HepG2 (cell line): ENCODE data around the gene UTS2R. TPM values are rescaled to one million over a fixed set of nuclear protein-coding genes. Genes with fewer than 3 reads are reported as not detected.

ENCODE experiments used
- CCDC6 ChIP-seq: sonication (generic); formaldehyde crosslinking; IDR thresholded peaks from 2 replicates; pipeline ENCODE4 v1.8.1; 2022; ENCODE audit warnings: mild to moderate bottlenecking, missing genetic modification reagents, moderate library complexity
- DR1 ChIP-seq: sonication (generic); formaldehyde crosslinking; IDR thresholded peaks from 2 replicates; pipeline ENCODE4 v1.8.0; 2021; ENCODE audit warnings: mild to moderate bottlenecking, missing genetic modification reagents, inconsistent platforms
- FOXJ3 ChIP-seq: sonication (generic); formaldehyde crosslinking; IDR thresholded peaks from 2 replicates; pipeline ENCODE4 v1.4.0; 2020; ENCODE audit warnings: missing genetic modification reagents, mild to moderate bottlenecking, borderline replicate concordance
- GATAD2A ChIP-seq: IDR thresholded peaks from 2 replicates; pipeline ENCODE4 v1.6.1; 2016
- HOXA5 ChIP-seq: sonication (generic); formaldehyde crosslinking; IDR thresholded peaks from 2 replicates; pipeline ENCODE4 v1.4.0; 2020; ENCODE audit warnings: missing genetic modification reagents
- SIX1 ChIP-seq: sonication (generic); formaldehyde crosslinking; IDR thresholded peaks from 2 replicates; pipeline ENCODE4 v1.4.0; 2020; ENCODE audit warnings: missing genetic modification reagents, borderline replicate concordance
- SMAD3 ChIP-seq: sonication (generic); formaldehyde crosslinking; IDR thresholded peaks from 2 replicates; pipeline ENCODE4 v1.4.0; 2020; ENCODE audit warnings: missing genetic modification reagents
- SRSF1 ChIP-seq: fragments of 200-400 bp; formaldehyde crosslinking; optimal IDR thresholded peaks from 2 replicates; pipeline ENCODE3; 2017; ENCODE audit warnings: mild to moderate bottlenecking, low read depth, low read length, moderate library complexity
- TAF1 ChIP-seq: sonication (generic); formaldehyde crosslinking; IDR thresholded peaks from 2 replicates; pipeline ENCODE4 v1.4.0; 2020; ENCODE audit warnings: missing genetic modification reagents
- THAP7 ChIP-seq: sonication (generic); formaldehyde crosslinking; IDR thresholded peaks from 2 replicates; pipeline ENCODE4 v1.8.1; 2023; ENCODE audit warnings: mild to moderate bottlenecking, missing genetic modification reagents
- THAP9 ChIP-seq: sonication (generic); formaldehyde crosslinking; IDR thresholded peaks from 2 replicates; pipeline ENCODE4; 2020; ENCODE audit warnings: missing genetic modification reagents, mild to moderate bottlenecking, borderline replicate concordance
- ZBTB7A ChIP-seq: sonication (generic); formaldehyde crosslinking; IDR thresholded peaks from 2 replicates; pipeline ENCODE4 v1.8.0; 2022; ENCODE audit warnings: mild to moderate bottlenecking, missing genetic modification reagents
- ZBTB7B ChIP-seq: sonication (generic); formaldehyde crosslinking; IDR thresholded peaks from 2 replicates; pipeline ENCODE4 v1.4.0; 2020; ENCODE audit warnings: missing genetic modification reagents
- ZFP1 ChIP-seq: IDR thresholded peaks from 2 replicates; pipeline ENCODE4 v1.6.1; 2016
- ZFP37 ChIP-seq: sonication (generic); formaldehyde crosslinking; IDR thresholded peaks from 2 replicates; pipeline ENCODE4 v1.4.0; 2020; ENCODE audit warnings: missing genetic modification reagents, borderline replicate concordance
- ZFX ChIP-seq: sonication (generic); formaldehyde crosslinking; IDR thresholded peaks from 2 replicates; pipeline ENCODE4 v1.4.0; 2020; ENCODE audit warnings: mild to moderate bottlenecking, low read depth, missing genetic modification reagents, moderate library complexity
- ZMAT3 ChIP-seq: sonication (generic); formaldehyde crosslinking; conservative IDR thresholded peaks from 2 replicates; pipeline ENCODE4 v1.7.0; 2021; ENCODE audit warnings: missing genetic modification reagents
- ZSCAN20 ChIP-seq: sonication (generic); formaldehyde crosslinking; IDR thresholded peaks from 2 replicates; pipeline ENCODE4 v1.4.0; 2020; ENCODE audit warnings: missing genetic modification reagents, mild to moderate bottlenecking, borderline replicate concordance
- polyA plus RNA-seq, 8 experiments: library from polyadenylated mRNA; depleted of rRNA in 3 of 8; stranded (reverse) in 7 of 8; unstranded in 1 of 8; fragments of >200 nt; fragmentation: Illumina TruSeq in 4 of 8; extraction: Trizol in 4 of 8; gene quantifications; 2 replicates each; pipeline versions ENCODE4 v1.2.1 to v1.2.3, GENCODE V29; 2011 to 2016; ENCODE audit warnings: low read depth in 4 of 8, missing spikeins in 1 of 8, mixed read lengths in 1 of 8; ENCODE audit not compliant: insufficient read depth in 1 of 8
- total RNA-seq, 5 experiments: library from RNA; depleted of rRNA; stranded (reverse); fragments of >200 nt; fragmentation: Illumina TruSeq; extraction: Trizol; gene quantifications; 2 replicates each; pipeline ENCODE4 v1.2.3, GENCODE V29; 2016; ENCODE audit warnings: low read depth in 1 of 5
- TF ChIP-seq, protein P1 (sequence below): sonication (generic); formaldehyde crosslinking; IDR thresholded peaks from 2 replicates; pipeline ENCODE4 v1.9.0; 2022; ENCODE audit warnings: missing genetic modification reagents, mild to moderate bottlenecking, borderline replicate concordance

UTS2R gene
- total and polyA plus RNA-seq, 2 of the 13 experiments (the other 11 are each of a cell fraction or from before 2014, with no cell fraction given): 0.13 to 0.15 TPM

- TF ChIP-seq, protein P1, sequence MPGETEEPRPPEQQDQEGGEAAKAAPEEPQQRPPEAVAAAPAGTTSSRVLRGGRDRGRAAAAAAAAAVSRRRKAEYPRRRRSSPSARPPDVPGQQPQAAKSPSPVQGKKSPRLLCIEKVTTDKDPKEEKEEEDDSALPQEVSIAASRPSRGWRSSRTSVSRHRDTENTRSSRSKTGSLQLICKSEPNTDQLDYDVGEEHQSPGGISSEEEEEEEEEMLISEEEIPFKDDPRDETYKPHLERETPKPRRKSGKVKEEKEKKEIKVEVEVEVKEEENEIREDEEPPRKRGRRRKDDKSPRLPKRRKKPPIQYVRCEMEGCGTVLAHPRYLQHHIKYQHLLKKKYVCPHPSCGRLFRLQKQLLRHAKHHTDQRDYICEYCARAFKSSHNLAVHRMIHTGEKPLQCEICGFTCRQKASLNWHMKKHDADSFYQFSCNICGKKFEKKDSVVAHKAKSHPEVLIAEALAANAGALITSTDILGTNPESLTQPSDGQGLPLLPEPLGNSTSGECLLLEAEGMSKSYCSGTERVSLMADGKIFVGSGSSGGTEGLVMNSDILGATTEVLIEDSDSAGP: peak; percentile 75
- TF ChIP-seq THAP9 (CRISPR knock-in tag) (peak; percentile 42; the same call in 1 of the 2 replicates), SMAD3 (CRISPR knock-in tag) (peak; percentile 91; the same call in 1 of the 2 replicates), DR1 (CRISPR knock-in tag) (peak; percentile 49; the same call in 1 of the 2 replicates), SIX1 (CRISPR knock-in tag) (no peak), TAF1 (CRISPR knock-in tag) (0 out of 2 replicates have a peak, but pooled peaks have one; percentile 31), ZFP37 (CRISPR knock-in tag) (peak; percentile 92; the same call in 1 of the 2 replicates), ZBTB7B (CRISPR knock-in tag) (peak; percentile 72), ZFP1 (CRISPR knock-in tag) (0 out of 2 replicates have a peak, but pooled peaks have one; percentile 56), ZSCAN20 (CRISPR knock-in tag) (peak; percentile 99), THAP7 (CRISPR knock-in tag) (peak; percentile 69; the same call in 1 of the 2 replicates), GATAD2A (peak; percentile 67), FOXJ3 (CRISPR knock-in tag) (peak; percentile 57; the same call in 1 of the 2 replicates), CCDC6 (peak; percentile 71; the same call in 1 of the 2 replicates), SRSF1 (no peak), ZBTB7A (CRISPR knock-in tag) (peak; percentile 65; the same call in 1 of the 2 replicates), HOXA5 (peak; percentile 99), ZMAT3 (CRISPR knock-in tag) (peak; percentile 94), ZFX (CRISPR knock-in tag) (peak; percentile 56)
Observed at GRCh38 chr17:82414548-82415281, 43.1 kb downstream of the UTS2R start (continued).
